PC-9 (cell line): ENCODE data around the gene PIK3C3. TPM values are rescaled to one million over a fixed set of nuclear protein-coding genes. Genes with fewer than 3 reads are reported as not detected.

Source experiments
- BruUV-seq: library from RNA; stranded (reverse); fragments of 400-500 nt; replicated peaks from 2 replicates; lab custom pipeline; 2021; lab: Mats Ljungman, UMichigan
- CTCF ChIA-PET: fragments of 300-600 bp; sonication (Branson Sonifier 250); formaldehyde crosslinking; loops from one replicate; lab custom pipeline; 2022; ENCODE audit warnings: antibody characterized with exemption; lab: Charles Lee
- POLR2A ChIA-PET: fragments of 300-600 bp; sonication (Branson Sonifier 250); formaldehyde crosslinking; loops from one replicate; lab custom pipeline; 2022; ENCODE audit warnings: antibody characterized with exemption; ENCODE audit not compliant: unreplicated experiment; lab: Charles Lee
- DNase-seq, 2 experiments: peaks; one replicate each; pipeline versions ENCODE4 v3.0.0 to v3.0.0-alpha.2; 2015 to 2022; ENCODE audit warnings: mixed read lengths in 1 of 2
- H2AFZ ChIP-seq: fragments of 200-600 bp; sonication (generic); 2 replicates; pipeline ENCODE4 v1.8.1; 2017; ENCODE audit warnings: antibody characterized with exemption
- H3F3A ChIP-seq: fragments of 200-600 bp; sonication (generic); 2 replicates; pipeline ENCODE4 v1.8.1; 2017; ENCODE audit warnings: antibody characterized with exemption, mild to moderate bottlenecking, low read depth; ENCODE audit not compliant: insufficient read depth
- H3K27ac ChIP-seq: fragments of 200-600 bp; sonication (generic); 2 replicates; pipeline ENCODE4 v1.6.1; 2016; ENCODE audit warnings: mixed run types
- H3K27me3 ChIP-seq: fragments of 200-600 bp; sonication (generic); 2 replicates; pipeline ENCODE4 v1.6.1; 2016; ENCODE audit warnings: low read depth, mixed run types; ENCODE audit not compliant: insufficient read depth
- H3K36me3 ChIP-seq: fragments of 200-600 bp; sonication (generic); 2 replicates; pipeline ENCODE4 v1.6.1; 2016; ENCODE audit warnings: low read depth, mixed run types
- H3K4me1 ChIP-seq: fragments of 200-600 bp; sonication (generic); replicated peaks from 2 replicates; pipeline ENCODE4 v1.6.1; 2016; ENCODE audit warnings: mixed run types; ENCODE audit not compliant: insufficient read depth
- H3K4me2 ChIP-seq: fragments of 200-600 bp; sonication (generic); 2 replicates; pipeline ENCODE4 v1.6.1; 2017; ENCODE audit warnings: mixed run types
- H3K4me3 ChIP-seq: fragments of 200-600 bp; sonication (generic); 2 replicates; pipeline ENCODE4 v1.6.1; 2016; ENCODE audit warnings: mixed run types
- H3K79me2 ChIP-seq: fragments of 200-600 bp; sonication (generic); 2 replicates; pipeline ENCODE4 v1.6.1; 2017; ENCODE audit warnings: low read depth, mixed run types
- H3K9me2 ChIP-seq: fragments of 200-600 bp; sonication (generic); 2 replicates; pipeline ENCODE4 v1.8.1; 2017; ENCODE audit warnings: mild to moderate bottlenecking; ENCODE audit not compliant: insufficient read depth
- H3K9me3 ChIP-seq: fragments of 200-600 bp; sonication (generic); 2 replicates; pipeline ENCODE4 v1.8.1; 2016; ENCODE audit warnings: low read depth; ENCODE audit not compliant: insufficient read depth
- H4K20me1 ChIP-seq: fragments of 200-600 bp; sonication (generic); 2 replicates; pipeline ENCODE4 v1.8.1; 2017; ENCODE audit not compliant: insufficient read depth
- CTCF ChIP-seq: fragments of 200-600 bp; sonication (generic); conservative IDR thresholded peaks from 2 replicates; pipeline ENCODE4 v1.6.1; 2017; ENCODE audit warnings: mixed run types, antibody characterized with exemption, mild to moderate bottlenecking, moderate library complexity
- EZH2 ChIP-seq: fragments of 200-600 bp; sonication (generic); IDR thresholded peaks from 2 replicates; pipeline ENCODE4 v1.8.0; 2017; ENCODE audit warnings: antibody characterized with exemption, low read depth
- intact Hi-C: fragments of 100-400 bp; cut with micrococcal nuclease; formaldehyde crosslinking; loops from one replicate; pipeline ENCODE4 v1.10.0; 2022; ENCODE audit not compliant: unreplicated experiment
- total RNA-seq: library from RNA; stranded (reverse); gene quantifications from 2 replicates; pipeline ENCODE4 v1.2.3, GENCODE V29; 2021

Gene PIK3C3
- total RNA-seq, 1 experiment from 2014 or later = 31.4 TPM

GRCh38 chr18:41922841-41923240 is 32.2 kb upstream of the PIK3C3 start:
- TF ChIP-seq EZH2 (no peak), CTCF (no peak)
- ChIA-PET POLR2A (no interaction called here), CTCF (no interaction called here)
- DNase-seq = no peak
- H3K79me2 ChIP-seq = no peaks in the 10 kb centered on the region
- H3K27ac ChIP-seq = no peak overlapping the region
- H2AFZ ChIP-seq = no peak overlapping the region
- no peaks in the 10 kb centered on the region for H4K20me1 ChIP-seq
- H3K4me1 ChIP-seq = no peaks in the 10 kb centered on the region
- H3K36me3 ChIP-seq = no peaks in the 10 kb centered on the region
- BruUV-seq = no TSS peak
- no peaks in the 10 kb centered on the region for H3F3A ChIP-seq
- H3K9me2 ChIP-seq = no peaks in the 10 kb centered on the region
- H3K4me2 ChIP-seq = no peak overlapping the region
- no peaks in the 10 kb centered on the region for H3K9me3 ChIP-seq
- no peaks in the 10 kb centered on the region for H3K27me3 ChIP-seq
- intact Hi-C loops = no loop called here
- H3K4me3 ChIP-seq = no peak overlapping the region

DNA sequence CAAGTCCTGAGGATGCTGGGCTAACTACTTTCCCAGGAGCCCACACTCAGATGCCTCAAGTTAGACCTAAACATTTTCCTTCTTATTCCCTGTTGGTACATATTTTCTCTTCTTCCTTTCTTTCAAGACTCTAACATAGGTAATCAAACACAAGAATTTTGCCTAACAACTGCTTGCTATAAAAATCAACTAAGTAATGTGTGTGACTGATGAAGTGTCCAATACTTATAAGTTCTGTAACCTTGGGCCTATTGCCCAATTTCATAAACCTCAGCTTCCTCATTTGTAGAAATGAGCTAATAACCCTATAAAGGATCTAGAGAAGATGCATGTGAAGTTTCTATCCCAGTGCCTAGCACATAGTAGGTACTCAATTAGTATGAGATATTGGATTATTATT is 31.6 kb upstream of the PIK3C3 start:
- Histone ChIP-seq H3K4me2 (no peak overlapping the region), H3K27ac (no peak overlapping the region), H3K9me3 (no peaks in the 10 kb centered on the region), H3K27me3 (no peaks in the 10 kb centered on the region), H3F3A (no peaks in the 10 kb centered on the region), H3K9me2 (no peaks in the 10 kb centered on the region), H4K20me1 (no peaks in the 10 kb centered on the region), H3K79me2 (no peaks in the 10 kb centered on the region), H3K4me3 (no peak overlapping the region), H3K36me3 (no peaks in the 10 kb centered on the region), H2AFZ (no peak overlapping the region), H3K4me1 (no peaks in the 10 kb centered on the region)
- no TSS peak for BruUV-seq
- intact Hi-C loops = no loop called here
- no peak for DNase-seq
- ChIA-PET CTCF (no interaction called here), POLR2A (no interaction called here)
- no peak for TF ChIP-seq EZH2
- no peak for TF ChIP-seq CTCF

DNA sequence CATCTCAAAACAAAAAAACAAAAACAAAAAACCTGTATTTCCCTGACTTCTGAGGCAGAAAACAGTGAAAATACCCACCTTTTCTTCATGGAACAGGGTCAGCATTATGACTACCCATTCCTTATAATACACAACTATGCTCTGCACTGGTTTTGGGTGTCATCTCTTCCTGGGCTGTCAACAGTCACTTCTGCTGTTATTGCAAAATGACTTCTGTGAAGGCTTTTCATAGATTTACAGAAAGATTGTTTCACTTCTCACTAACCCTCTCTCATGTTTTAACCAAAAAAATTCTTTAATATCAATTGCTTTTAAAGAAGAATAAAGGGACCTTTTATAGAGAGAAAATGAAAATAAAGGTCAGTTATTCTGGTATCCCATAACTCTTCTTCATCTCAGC is 26.5 kb upstream of the PIK3C3 start:
- intact Hi-C loops = no loop called here
- ChIA-PET CTCF (no interaction called here), POLR2A (no interaction called here)
- Histone ChIP-seq H3K4me2 (no peak overlapping the region), H3K79me2 (no peaks in the 10 kb centered on the region), H3K4me3 (no peak overlapping the region), H3K27me3 (no peaks in the 10 kb centered on the region), H3K27ac (no peak overlapping the region), H3K9me3 (no peaks in the 10 kb centered on the region), H3K4me1 (no peaks in the 10 kb centered on the region), H2AFZ (no peak overlapping the region), H3K36me3 (no peaks in the 10 kb centered on the region), H3K9me2 (no peaks in the 10 kb centered on the region), H4K20me1 (no peaks in the 10 kb centered on the region), H3F3A (no peaks in the 10 kb centered on the region)
- BruUV-seq = no TSS peak
- TF ChIP-seq EZH2 = no peak
- TF ChIP-seq CTCF = no peak
- no peak for DNase-seq
